SK-N-SH treated with all-trans-retinoic acid at 6 μM for 48 hours (cell line): ENCODE data around the gene CEMIP.

ENCODE experiments used
- ATAC-seq: fragments of 200-7000 bp; cut with Tn5 transposase; 3 replicates; pipeline ENCODE4 v1.9.1; 2020; ENCODE audit warnings: mild to moderate bottlenecking, moderate library complexity
- ARNTL ChIP-seq: fragments of 450-650 bp; formaldehyde crosslinking; IDR thresholded peaks from 2 replicates; pipeline ENCODE4 v1.5.0; 2020; ENCODE audit warnings: low read depth, mild to moderate bottlenecking, moderate library complexity, borderline replicate concordance
- CREB5 ChIP-seq: fragments of 250-450 bp; sonication (Bioruptor Pico); IDR thresholded peaks from 2 replicates; pipeline ENCODE4 v1.5.1; 2020; ENCODE audit warnings: low read depth, mild to moderate bottlenecking, moderate library complexity
- CSDC2 ChIP-seq: fragments of 250-450 bp; sonication (Bioruptor Pico); IDR thresholded peaks from 2 replicates; pipeline ENCODE4 v1.5.0; 2020; ENCODE audit warnings: mild to moderate bottlenecking, moderate library complexity
- CSRNP3 ChIP-seq: fragments of 250-450 bp; sonication (Bioruptor Pico); IDR thresholded peaks from 2 replicates; pipeline ENCODE4 v1.5.1; 2021; ENCODE audit warnings: mild to moderate bottlenecking, moderate library complexity
- GLIS3 ChIP-seq: fragments of 250-450 bp; sonication (Bioruptor Pico); IDR thresholded peaks from 2 replicates; pipeline ENCODE4 v1.5.0; 2020; ENCODE audit warnings: mild to moderate bottlenecking, moderate library complexity
- ISL1 ChIP-seq: fragments of 250-450 bp; sonication (Bioruptor Pico); IDR thresholded peaks from 2 replicates; pipeline ENCODE4 v2.1.2; 2022; ENCODE audit warnings: mild to moderate bottlenecking, moderate library complexity
- OSR1 ChIP-seq: fragments of 250-450 bp; sonication (Bioruptor Pico); IDR thresholded peaks from 2 replicates; pipeline ENCODE4 v1.8.0; 2022; ENCODE audit warnings: moderate library complexity, mild to moderate bottlenecking, inconsistent platforms
- POU6F1 ChIP-seq: fragments of 250-450 bp; sonication (Bioruptor Pico); IDR thresholded peaks from 2 replicates; pipeline ENCODE4 v1.8.0; 2021; ENCODE audit warnings: low read depth, mild to moderate bottlenecking, moderate library complexity, borderline replicate concordance
- PPARA ChIP-seq: fragments of 250-450 bp; sonication (Bioruptor Pico); IDR thresholded peaks from 2 replicates; pipeline ENCODE4 v1.5.0; 2020; ENCODE audit warnings: mild to moderate bottlenecking, borderline replicate concordance
- RARB ChIP-seq: fragments of 250-450 bp; sonication (Bioruptor Pico); IDR thresholded peaks from 2 replicates; pipeline ENCODE4 v1.8.0; 2021; ENCODE audit warnings: mild to moderate bottlenecking, moderate library complexity
- SNAI2 ChIP-seq: fragments of 250-450 bp; sonication (Bioruptor Pico); IDR thresholded peaks from 2 replicates; pipeline ENCODE4 v1.5.0; 2020; ENCODE audit warnings: mild to moderate bottlenecking, moderate library complexity
- TCF4 ChIP-seq: fragments of 250-450 bp; sonication (Bioruptor Pico); IDR thresholded peaks from 2 replicates; pipeline ENCODE4 v1.8.0; 2021; ENCODE audit warnings: mild to moderate bottlenecking, moderate library complexity, borderline replicate concordance
- TSHZ2 ChIP-seq: fragments of 250-450 bp; sonication (Bioruptor Pico); IDR thresholded peaks from 2 replicates; pipeline ENCODE4 v1.5.0; 2020; ENCODE audit warnings: mild to moderate bottlenecking, moderate library complexity
- ZC3H10 ChIP-seq: fragments of 250-450 bp; sonication (Bioruptor Pico); IDR thresholded peaks from 2 replicates; pipeline ENCODE4 v1.5.1; 2021; ENCODE audit warnings: mild to moderate bottlenecking, moderate library complexity
- ZFP30 ChIP-seq: fragments of 450-650 bp; formaldehyde crosslinking; IDR thresholded peaks from 2 replicates; pipeline ENCODE4 v1.5.0; 2022; ENCODE audit warnings: mild to moderate bottlenecking, moderate library complexity
- ZNF565 ChIP-seq: fragments of 450-650 bp; formaldehyde crosslinking; conservative IDR thresholded peaks from 2 replicates; pipeline ENCODE4 v1.5.0; 2020; ENCODE audit warnings: low read depth, mild to moderate bottlenecking, moderate library complexity
- ZNF70 ChIP-seq: fragments of 450-650 bp; formaldehyde crosslinking; IDR thresholded peaks from 2 replicates; pipeline ENCODE4 v1.5.0; 2020; ENCODE audit warnings: mild to moderate bottlenecking, moderate library complexity
- ZNF8 ChIP-seq: fragments of 450-650 bp; formaldehyde crosslinking; IDR thresholded peaks from 2 replicates; pipeline ENCODE4 v1.5.0; 2020; ENCODE audit warnings: mild to moderate bottlenecking, moderate library complexity

CEMIP gene

GRCh38 chr15:80932989-80933388 lies 153.8 kb downstream of the CEMIP start (continued):
- TF ChIP-seq TSHZ2 (no peak), ZFP30 (CRISPR knock-in tag) (no peak)
- TF ChIP-seq, all 23 proteins: peak for 0

- peak; percentile 73 for ATAC-seq
- TF ChIP-seq RARB (no peak), CSRNP3 (CRISPR knock-in tag) (no peak), ZC3H10 (CRISPR knock-in tag) (no peak), POU6F1 (no peak), ZNF565 (CRISPR knock-in tag) (no peak), SNAI2 (CRISPR knock-in tag) (no peak), CSDC2 (CRISPR knock-in tag) (no peak), ZNF8 (CRISPR knock-in tag) (no peak)
Observed at GRCh38 chr15:80934761-80935221, 155.6 kb downstream of the CEMIP start.

GRCh38 chr15:80936288-80937078 lies 157.3 kb downstream of the CEMIP start:
- ATAC-seq, result no peak

GRCh38 chr15:80937718-80938117 lies 158.5 kb downstream of the CEMIP start:
- TF ChIP-seq PPARA (CRISPR knock-in tag), result no peak
- no peak for TF ChIP-seq SNAI2 (CRISPR knock-in tag)
- TF ChIP-seq ZNF70 (CRISPR knock-in tag), result no peak
- TF ChIP-seq, all 23 proteins: peak for 0
- no peak for ATAC-seq

More at GRCh38 chr15:80936288-80937078, 157.3 kb downstream of the CEMIP start:
- TF ChIP-seq ISL1, result no peak
- TF ChIP-seq, all 23 proteins: peak for 0

- no peak for TF ChIP-seq OSR1 (CRISPR knock-in tag)
- TF ChIP-seq ZC3H10 (CRISPR knock-in tag), result no peak
- TF ChIP-seq ISL1, result no peak
- TF ChIP-seq ZNF70 (CRISPR knock-in tag), result no peak
- TF ChIP-seq ARNTL (CRISPR knock-in tag), result no peak
- TF ChIP-seq CREB5 (CRISPR knock-in tag), result no peak
- no peak for TF ChIP-seq TCF4 (CRISPR knock-in tag)
- TF ChIP-seq GLIS3 (CRISPR knock-in tag), result no peak
- TF ChIP-seq ZNF565 (CRISPR knock-in tag), result no peak
- TF ChIP-seq CSDC2 (CRISPR knock-in tag), result no peak
- TF ChIP-seq RARB, result no peak
- TF ChIP-seq PPARA (CRISPR knock-in tag), result no peak
- ATAC-seq, result no peak
Observed at GRCh38 chr15:80939216-80939615, 160.0 kb downstream of the CEMIP start.
